ENCODE measurements around the gene ATAT1. TPM values are rescaled to one million over a fixed set of nuclear protein-coding genes. Genes with fewer than 3 reads are reported as not detected.
A peak's percentile ranks its signal among the peaks of the same experiment; 100 is the strongest.

The ATAT1 gene
- total and polyA plus RNA-seq, 2 of the 13 experiments (the other 11 are each of a cell fraction or from before 2014, with no cell fraction given), result 9.2 to 23.6 TPM

- TF ChIP-seq, protein P1, sequence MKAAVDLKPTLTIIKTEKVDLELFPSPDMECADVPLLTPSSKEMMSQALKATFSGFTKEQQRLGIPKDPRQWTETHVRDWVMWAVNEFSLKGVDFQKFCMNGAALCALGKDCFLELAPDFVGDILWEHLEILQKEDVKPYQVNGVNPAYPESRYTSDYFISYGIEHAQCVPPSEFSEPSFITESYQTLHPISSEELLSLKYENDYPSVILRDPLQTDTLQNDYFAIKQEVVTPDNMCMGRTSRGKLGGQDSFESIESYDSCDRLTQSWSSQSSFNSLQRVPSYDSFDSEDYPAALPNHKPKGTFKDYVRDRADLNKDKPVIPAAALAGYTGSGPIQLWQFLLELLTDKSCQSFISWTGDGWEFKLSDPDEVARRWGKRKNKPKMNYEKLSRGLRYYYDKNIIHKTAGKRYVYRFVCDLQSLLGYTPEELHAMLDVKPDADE (CRISPR knock-in tag; IDR thresholded peaks at IDR 0.05), result no peak
- TF ChIP-seq MAFK (conservative IDR thresholded peaks at IDR 0.05 in 1 of 2, IDR thresholded peaks at IDR 0.05 in 1 of 2; ENCODE audit: low read length in 2 of 2), result no peak
- TF ChIP-seq IRF2 (CRISPR knock-in tag; IDR thresholded peaks at IDR 0.05), result peak; percentile 37; the same call in 1 of the 2 replicates
- TF ChIP-seq, protein P2, sequence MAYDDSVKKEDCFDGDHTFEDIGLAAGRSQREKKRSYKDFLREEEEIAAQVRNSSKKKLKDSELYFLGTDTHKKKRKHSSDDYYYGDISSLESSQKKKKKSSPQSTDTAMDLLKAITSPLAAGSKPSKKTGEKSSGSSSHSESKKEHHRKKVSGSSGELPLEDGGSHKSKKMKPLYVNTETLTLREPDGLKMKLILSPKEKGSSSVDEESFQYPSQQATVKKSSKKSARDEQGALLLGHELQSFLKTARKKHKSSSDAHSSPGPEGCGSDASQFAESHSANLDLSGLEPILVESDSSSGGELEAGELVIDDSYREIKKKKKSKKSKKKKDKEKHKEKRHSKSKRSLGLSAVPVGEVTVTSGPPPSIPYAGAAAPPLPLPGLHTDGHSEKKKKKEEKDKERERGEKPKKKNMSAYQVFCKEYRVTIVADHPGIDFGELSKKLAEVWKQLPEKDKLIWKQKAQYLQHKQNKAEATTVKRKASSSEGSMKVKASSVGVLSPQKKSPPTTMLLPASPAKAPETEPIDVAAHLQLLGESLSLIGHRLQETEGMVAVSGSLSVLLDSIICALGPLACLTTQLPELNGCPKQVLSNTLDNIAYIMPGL (CRISPR knock-in tag; IDR thresholded peaks at IDR 0.05; ENCODE audit: borderline replicate concordance in 1 of 2, low read depth in 1 of 2), result peak in 1 of 2 experiments; percentile 77; a peak in 2 of 4 replicates
- no peak for TF ChIP-seq GABPA (IDR thresholded peaks at IDR 0.05; ENCODE audit: low read depth, low read length)
- TF ChIP-seq GABPA (CRISPR knock-in tag; IDR thresholded peaks at IDR 0.05; ENCODE audit: low read depth), result no peak
- TF ChIP-seq STAT5B (CRISPR knock-in tag; IDR thresholded peaks at IDR 0.05), result no peak
- TF ChIP-seq ZNF333 (CRISPR knock-in tag; IDR thresholded peaks at IDR 0.05; ENCODE audit: borderline replicate concordance), result peak; percentile 73; the same call in 1 of the 2 replicates
- TF ChIP-seq NFE2L2 (IDR thresholded peaks at IDR 0.05; ENCODE audit: low read length), result no peak
- peak; percentile 59; the same call in 1 of the 2 replicates for TF ChIP-seq FIP1L1 (IDR thresholded peaks at IDR 0.05; ENCODE audit: borderline replicate concordance, insufficient read depth, low read depth, low read length)
- TF ChIP-seq POLR2AphosphoS2 (IDR thresholded peaks at IDR 0.05; ENCODE audit: low read depth, low read length), result no peak
- TF ChIP-seq ZNF563 (CRISPR knock-in tag; IDR thresholded peaks at IDR 0.05), result no peak; the same call in 1 of the 2 replicates
- TF ChIP-seq ATF7-NPFF (CRISPR knock-in tag; IDR thresholded peaks at IDR 0.05; ENCODE audit: low read depth), result peak; percentile 36; the same call in 1 of the 2 replicates
- TF ChIP-seq HOXA9 (CRISPR knock-in tag; IDR thresholded peaks at IDR 0.05; ENCODE audit: borderline replicate concordance), result no peak
- TF ChIP-seq TFDP2 (CRISPR knock-in tag; IDR thresholded peaks at IDR 0.05), result no peak
- peak; percentile 43; the same call in 1 of the 2 replicates for TF ChIP-seq ZFP91 (CRISPR knock-in tag; IDR thresholded peaks at IDR 0.05; ENCODE audit: borderline replicate concordance)
- no peak for TF ChIP-seq HOXA5 (CRISPR knock-in tag; IDR thresholded peaks at IDR 0.05)
- no peak for TF ChIP-seq MTF1 (CRISPR knock-in tag; IDR thresholded peaks at IDR 0.05)
- TF ChIP-seq SP2 (CRISPR knock-in tag; IDR thresholded peaks at IDR 0.05), result no peak
- TF ChIP-seq ZNF326 (CRISPR knock-in tag; IDR thresholded peaks at IDR 0.05; ENCODE audit: borderline replicate concordance), result no peak; the same call in 1 of the 2 replicates
- TF ChIP-seq RBFOX2 (IDR thresholded peaks at IDR 0.05; ENCODE audit: low read depth, low read length), result peak; percentile 59
- no peak for TF ChIP-seq YY1 (IDR thresholded peaks at IDR 0.05; ENCODE audit: insufficient read depth, insufficient replicate concordance, low read depth, low read length)
Measured at GRCh38 chr6:30686908-30687658, 60.4 kb downstream of the ATAT1 start (continued).
